Measurements from ENCODE around the gene USP17L29. TPM values are rescaled to one million over a fixed set of nuclear protein-coding genes. Genes with fewer than 3 reads are reported as not detected.
"Not testable (repeated sequence)": the region's sequence is repeated elsewhere in the genome, so short reads cannot be mapped to it uniquely, and the experiment has no call there.

The USP17L29 gene
- total RNA-seq, 1 donor from 2014 or later = not detected

DNA sequence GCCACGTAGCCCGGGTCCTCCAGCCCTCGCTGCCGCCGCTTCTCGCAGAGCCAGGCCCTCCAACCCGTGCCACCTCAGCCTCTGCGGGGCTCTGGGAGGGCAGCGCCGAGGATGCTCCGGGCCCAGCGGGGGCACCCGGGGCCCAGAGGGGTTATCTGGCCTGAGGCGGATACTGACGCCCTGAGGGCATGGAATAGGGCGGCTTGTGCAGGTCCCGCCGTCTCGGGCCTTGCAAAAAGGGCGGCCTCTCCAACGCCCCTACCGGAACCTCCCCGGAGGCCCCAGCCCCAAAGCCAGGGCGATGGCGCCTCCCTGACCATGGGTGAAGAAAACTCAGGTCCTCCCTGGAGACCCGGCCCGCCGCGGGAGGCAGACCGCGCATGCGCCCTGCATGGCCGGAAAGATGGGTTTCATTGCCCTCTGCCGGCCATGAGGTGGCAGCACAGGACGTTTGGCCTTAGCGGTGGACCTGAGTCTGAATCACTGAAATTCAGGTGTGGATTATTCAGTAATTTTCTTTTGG is 27.6 kb downstream of the USP17L29 start:
- H3K36me3 ChIP-seq; H3K27me3 ChIP-seq (ENCODE audit: low read depth); H3K9me3 ChIP-seq (replicated peaks); H3K4me1 ChIP-seq; intact Hi-C loops (cut with micrococcal nuclease); H3K27ac ChIP-seq (replicated peaks): not testable (repeated sequence)
- TF ChIP-seq, protein P1, sequence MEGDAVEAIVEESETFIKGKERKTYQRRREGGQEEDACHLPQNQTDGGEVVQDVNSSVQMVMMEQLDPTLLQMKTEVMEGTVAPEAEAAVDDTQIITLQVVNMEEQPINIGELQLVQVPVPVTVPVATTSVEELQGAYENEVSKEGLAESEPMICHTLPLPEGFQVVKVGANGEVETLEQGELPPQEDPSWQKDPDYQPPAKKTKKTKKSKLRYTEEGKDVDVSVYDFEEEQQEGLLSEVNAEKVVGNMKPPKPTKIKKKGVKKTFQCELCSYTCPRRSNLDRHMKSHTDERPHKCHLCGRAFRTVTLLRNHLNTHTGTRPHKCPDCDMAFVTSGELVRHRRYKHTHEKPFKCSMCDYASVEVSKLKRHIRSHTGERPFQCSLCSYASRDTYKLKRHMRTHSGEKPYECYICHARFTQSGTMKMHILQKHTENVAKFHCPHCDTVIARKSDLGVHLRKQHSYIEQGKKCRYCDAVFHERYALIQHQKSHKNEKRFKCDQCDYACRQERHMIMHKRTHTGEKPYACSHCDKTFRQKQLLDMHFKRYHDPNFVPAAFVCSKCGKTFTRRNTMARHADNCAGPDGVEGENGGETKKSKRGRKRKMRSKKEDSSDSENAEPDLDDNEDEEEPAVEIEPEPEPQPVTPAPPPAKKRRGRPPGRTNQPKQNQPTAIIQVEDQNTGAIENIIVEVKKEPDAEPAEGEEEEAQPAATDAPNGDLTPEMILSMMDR (IDR thresholded peaks at IDR 0.05; ENCODE audit: borderline replicate concordance) = peak; percentile 74
- peak; percentile 53 for DNase-seq
- peak overlapping the region; percentile 62 for H3K4me3 ChIP-seq

DNA sequence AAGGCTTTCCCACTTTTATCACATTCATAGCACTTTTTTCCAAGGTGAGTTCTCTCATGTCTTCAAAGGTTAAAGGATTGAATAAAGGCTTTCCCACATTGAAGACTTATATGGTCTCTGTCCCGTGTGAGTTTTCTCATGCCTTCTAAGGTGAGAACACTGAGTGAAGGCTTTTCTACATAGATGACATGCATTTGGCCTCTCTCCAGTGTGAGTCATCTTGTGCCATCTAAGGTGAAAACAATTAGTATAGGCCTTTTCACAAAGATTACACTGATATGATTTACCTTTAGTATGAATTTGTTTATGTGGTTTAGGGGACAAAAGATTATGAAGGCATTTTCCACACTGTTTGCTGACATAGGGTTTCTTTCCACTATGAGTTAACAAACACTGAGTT is 30.7 kb downstream of the USP17L29 start:
- Histone ChIP-seq H3K4me1 (peaks cover 6% of the 10 kb centered on the region), H3K4me3 (no peak overlapping the region), H3K9me3 (replicated peaks) (no peaks in the 10 kb centered on the region), H3K27ac (replicated peaks) (no peak overlapping the region), H3K36me3 (no peaks in the 10 kb centered on the region), H3K27me3 (ENCODE audit: low read depth) (peaks cover 4% of the 10 kb centered on the region)
- no peak for DNase-seq
- TF ChIP-seq, protein P1 (IDR thresholded peaks at IDR 0.05; ENCODE audit: borderline replicate concordance) = no peak
- intact Hi-C loops (cut with micrococcal nuclease) = no loop called here

DNA sequence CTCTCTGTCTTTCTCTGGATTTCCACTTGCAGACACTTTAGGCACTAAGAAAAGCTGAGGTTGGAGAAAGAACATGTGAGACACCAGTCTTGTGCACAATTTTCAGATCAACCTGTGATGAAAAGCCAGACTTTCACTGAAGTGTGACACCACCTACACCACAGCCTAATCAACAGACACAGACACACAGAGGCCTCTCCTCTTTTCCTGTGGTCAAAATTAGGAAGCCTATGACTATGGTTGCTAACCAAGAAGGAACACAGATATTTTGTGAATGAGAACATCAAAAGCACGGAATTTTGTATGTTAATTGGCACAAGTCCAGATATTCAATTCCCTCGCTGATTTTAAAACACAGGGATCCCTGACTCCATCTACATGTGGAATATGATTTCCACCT is 35.6 kb downstream of the USP17L29 start:
- peaks cover 11% of the 10 kb centered on the region for H3K27me3 ChIP-seq (ENCODE audit: low read depth)
- H3K4me3 ChIP-seq; intact Hi-C loops (cut with micrococcal nuclease); DNase-seq; H3K4me1 ChIP-seq; H3K36me3 ChIP-seq; H3K27ac ChIP-seq (replicated peaks); H3K9me3 ChIP-seq (replicated peaks): not testable (repeated sequence)

Other genes with a start within 250 kb of the USP17L29 start
- not detected for gene FAM90A26, start 183.2 kb upstream of the USP17L29 start, total RNA-seq
- not detected for gene USP17L10, start 143.0 kb upstream of the USP17L29 start, total RNA-seq
- gene USP17L11, start 138.2 kb upstream of the USP17L29 start, total RNA-seq = not detected
- not detected for gene USP17L12, start 133.5 kb upstream of the USP17L29 start, total RNA-seq
- gene USP17L13, start 128.7 kb upstream of the USP17L29 start, total RNA-seq = not detected
- gene USP17L15, start 119.3 kb upstream of the USP17L29 start, total RNA-seq = not detected
- not detected for gene USP17L17, start 109.8 kb upstream of the USP17L29 start, total RNA-seq
- gene USP17L18, start 105.0 kb upstream of the USP17L29 start, total RNA-seq = not detected
- gene USP17L19, start 100.3 kb upstream of the USP17L29 start, total RNA-seq = not detected
- not detected for gene USP17L20, start 95.5 kb upstream of the USP17L29 start, total RNA-seq
- not detected for gene USP17L21, start 90.8 kb upstream of the USP17L29 start, total RNA-seq
- gene USP17L22, start 86.0 kb upstream of the USP17L29 start, total RNA-seq = not detected
- gene USP17L24, start 28.5 kb upstream of the USP17L29 start, total RNA-seq = not detected
- not detected for gene USP17L25, start 23.7 kb upstream of the USP17L29 start, total RNA-seq
- gene USP17L26, start 19.0 kb upstream of the USP17L29 start, total RNA-seq = not detected
- not detected for gene USP17L5, start 14.2 kb upstream of the USP17L29 start, total RNA-seq
- gene USP17L27, start 9.5 kb upstream of the USP17L29 start, total RNA-seq = not detected
- not detected for gene USP17L28, start 4.7 kb upstream of the USP17L29 start, total RNA-seq
- gene USP17L30, start 9.5 kb downstream of the USP17L29 start, total RNA-seq = not detected
- gene DEFB131A, start 90.8 kb downstream of the USP17L29 start, total RNA-seq = not detected